HCT116 (cell line): ENCODE results near the gene ACRBP. TPM values are rescaled to one million over a fixed set of nuclear protein-coding genes. Genes with fewer than 3 reads are reported as not detected.
"Not testable (repeated sequence)": the region's sequence is repeated elsewhere in the genome, so short reads cannot be mapped to it uniquely, and the experiment has no call there.

Source experiments
- ATAC-seq: fragments of 200-7000 bp; cut with Tn5 transposase; 2 replicates; pipeline ENCODE4 v1.9.1; 2020; ENCODE audit warnings: mild to moderate bottlenecking, moderate library complexity
- BruUV-seq: library from RNA; stranded (reverse); fragments of 400-500 nt; replicated peaks from 2 replicates; lab custom pipeline; 2021; lab: Mats Ljungman, UMichigan
- CTCF ChIA-PET: fragments of 300-600 bp; sonication (Branson Sonifier 250); formaldehyde crosslinking; loops from one replicate; lab custom pipeline; 2021; ENCODE audit warnings: antibody characterized with exemption; lab: Charles Lee
- POLR2A ChIA-PET: fragments of 300-600, 350-600 bp; sonication (Branson Sonifier 250); formaldehyde crosslinking; loops from one replicate; lab custom pipeline; 2021; ENCODE audit warnings: antibody characterized with exemption; lab: Charles Lee
- RAD21 ChIA-PET, 2 experiments: fragments of 300-600 bp; sonication (Branson Sonifier 250); formaldehyde crosslinking; loops; one replicate each; lab custom pipeline; 2023; ENCODE audit warnings: low total read pairs in 2 of 2; ENCODE audit not compliant: uncharacterized antibody in 2 of 2, unreplicated experiment in 2 of 2, low non-redundant PET in 1 of 2; lab: Charles Lee
- DNase-seq: peaks from one replicate; pipeline ENCODE4 v3.0.0-alpha.2; 2010; ENCODE audit warnings: low read depth, low spot score
- H2AFZ ChIP-seq: fragments of 200-600 bp; shearing (Covaris generic), sonication (generic); 2 replicates; pipeline ENCODE4 v1.6.1; 2017; ENCODE audit warnings: low read depth, mixed run types, mixed read lengths, antibody characterized with exemption, low read length; ENCODE audit not compliant: poor library complexity, severe bottlenecking
- H3K27ac ChIP-seq: 2 replicates; pipeline ENCODE4 v1.5.1; 2012; ENCODE audit warnings: low read depth, low read length
- H3K27me3 ChIP-seq: fragments of 200-600 bp; sonication (generic); 2 replicates; pipeline ENCODE4 v1.6.1; 2016; ENCODE audit warnings: mixed run types, low read length, mixed read lengths; ENCODE audit not compliant: insufficient read depth
- H3K36me3 ChIP-seq, 2 experiments: fragments of 200-500 bp in 1 of 2; fragments of 200-600 bp in 1 of 2; sonication (Bioruptor generic) in 1 of 2; sonication (generic) in 1 of 2; 2 replicates each; pipeline versions ENCODE4 v1.5.1 to v1.6.1; 2014 to 2016; ENCODE audit warnings: low read length in 2 of 2, inconsistent platforms in 1 of 2, mixed read lengths in 1 of 2, mixed run types in 1 of 2; ENCODE audit not compliant: insufficient read depth in 2 of 2, control insufficient read depth in 1 of 2
- H3K4me1 ChIP-seq, 2 experiments: fragments of 200-600 bp in 1 of 2; sonication (generic) in 1 of 2; 2 replicates each; pipeline versions ENCODE4 v1.5.1 to v1.6.1; 2012 to 2017; ENCODE audit warnings: low read length in 2 of 2, inconsistent platforms in 1 of 2, mild to moderate bottlenecking in 1 of 2, mixed read lengths in 1 of 2, mixed run types in 1 of 2, moderate library complexity in 1 of 2; ENCODE audit not compliant: insufficient read depth in 2 of 2, control insufficient read depth in 1 of 2
- H3K4me2 ChIP-seq: fragments of 200-600 bp; sonication (generic); 2 replicates; pipeline ENCODE4 v1.6.1; 2017; ENCODE audit warnings: mixed run types, low read length, mixed read lengths
- H3K4me3 ChIP-seq, 2 experiments: fragments of 200-600 bp in 1 of 2; sonication (generic) in 1 of 2; replicated peaks in 1 of 2; 2 replicates each; pipeline ENCODE4 v1.5.1; 2011 to 2016; ENCODE audit warnings: low read length in 2 of 2, control low read depth in 1 of 2, low read depth in 1 of 2, mild to moderate bottlenecking in 1 of 2, mixed read lengths in 1 of 2, mixed run types in 1 of 2
- H3K79me2 ChIP-seq: fragments of 200-600 bp; sonication (generic); 2 replicates; pipeline ENCODE4 v1.6.1; 2017; ENCODE audit warnings: mild to moderate bottlenecking, mixed run types, low read length, moderate library complexity, mixed read lengths; ENCODE audit not compliant: insufficient read depth
- H3K9ac ChIP-seq: fragments of 200-600 bp; sonication (generic); 2 replicates; pipeline ENCODE4 v1.6.1; 2016; ENCODE audit warnings: low read length, mixed read lengths
- H3K9me2 ChIP-seq: fragments of 200-600 bp; sonication (generic), shearing (Covaris generic); 2 replicates; pipeline ENCODE4 v1.6.1; 2017; ENCODE audit warnings: mixed run types, mild to moderate bottlenecking, moderate library complexity; ENCODE audit not compliant: insufficient read depth
- H3K9me3 ChIP-seq, 2 experiments: fragments of 200-500 bp in 1 of 2; fragments of 200-600 bp in 1 of 2; sonication (Bioruptor generic) in 1 of 2; sonication (generic) in 1 of 2; 2 replicates each; pipeline ENCODE4 v1.6.1; 2014 to 2017; ENCODE audit warnings: low read length in 2 of 2, mixed read lengths in 2 of 2, inconsistent platforms in 1 of 2, low read depth in 1 of 2, mild to moderate bottlenecking in 1 of 2, mixed run types in 1 of 2, moderate library complexity in 1 of 2; ENCODE audit not compliant: control insufficient read depth in 1 of 2, insufficient read depth in 1 of 2
- H4K20me1 ChIP-seq: fragments of 200-600 bp; sonication (generic), shearing (Covaris generic); 2 replicates; pipeline ENCODE4 v1.6.1; 2017; ENCODE audit warnings: mixed run types, mild to moderate bottlenecking, moderate library complexity; ENCODE audit not compliant: insufficient read depth
- ATF3 ChIP-seq: IDR thresholded peaks from 2 replicates; pipeline ENCODE4 v1.6.1; 2012
- CBX3 ChIP-seq: IDR thresholded peaks from 2 replicates; pipeline ENCODE4 v1.6.1; 2012; ENCODE audit warnings: low read depth
- CTCF ChIP-seq, 3 experiments: fragments of 200-600 bp in 1 of 3; sonication (generic) in 1 of 3; IDR thresholded peaks in 2 of 3; conservative IDR thresholded peaks in 1 of 3; 2 replicates each; pipeline ENCODE4 v1.5.1; 2012 to 2017; ENCODE audit warnings: low read depth in 2 of 3, low read length in 2 of 3, antibody characterized with exemption in 1 of 3, borderline replicate concordance in 1 of 3, control low read depth in 1 of 3, mild to moderate bottlenecking in 1 of 3, mixed read lengths in 1 of 3, mixed run types in 1 of 3, moderate library complexity in 1 of 3; ENCODE audit not compliant: insufficient read depth in 1 of 3
- JUND ChIP-seq: IDR thresholded peaks from 2 replicates; pipeline ENCODE4 v1.6.1; 2012
- POLR2A ChIP-seq: IDR thresholded peaks from 2 replicates; pipeline ENCODE4 v1.7.0; 2011; ENCODE audit warnings: borderline replicate concordance; ENCODE audit not compliant: insufficient read depth, insufficient read length; ENCODE audit errors: extremely low read depth
- RAD21 ChIP-seq: IDR thresholded peaks from 2 replicates; pipeline ENCODE4 v1.6.1; 2012; ENCODE audit warnings: low read depth, mild to moderate bottlenecking
- REST ChIP-seq: IDR thresholded peaks from 2 replicates; pipeline ENCODE4 v1.6.1; 2012; ENCODE audit warnings: low read depth
- SP1 ChIP-seq: IDR thresholded peaks from 2 replicates; pipeline ENCODE4 v1.6.1; 2012; ENCODE audit warnings: low read depth
- ZNF274 ChIP-seq: fragments of 200-500 bp; sonication (Bioruptor generic); IDR thresholded peaks from 2 replicates; pipeline ENCODE4 v1.6.1; 2014; ENCODE audit warnings: mild to moderate bottlenecking, low read depth, low read length, inconsistent platforms
- intact Hi-C: fragments of 100-400 bp; cut with micrococcal nuclease; formaldehyde crosslinking; loops from 2 replicates; pipeline ENCODE4 v1.10.0; 2022
- total RNA-seq: library from RNA; stranded (reverse); gene quantifications from one replicate; pipeline ENCODE4 v1.2.1, GENCODE V29; 2021; ENCODE audit not compliant: unreplicated experiment

Gene ACRBP
- total RNA-seq, 1 experiment from 2014 or later: 1.0 TPM

- Histone ChIP-seq H3K79me2 (peaks cover 86% of the 10 kb centered on the region), H2AFZ (no peak overlapping the region), H3K9me2 (no peaks in the 10 kb centered on the region), H3K4me1 (peaks cover 14 to 25% of the 10 kb centered on the region in 2 experiments), H3K27me3 (no peaks in the 10 kb centered on the region), H3K27ac (no peak overlapping the region), H3K9me3 (no peaks in the 10 kb centered on the region), H3K4me2 (no peak overlapping the region), H4K20me1 (no peaks in the 10 kb centered on the region; the same call in 1 of the 2 replicates), H3K36me3 (peaks cover 51 to 73% of the 10 kb centered on the region in 2 experiments), H3K9ac (no peak overlapping the region), H3K4me3 (no peak overlapping the region)
- DNase-seq (no peak), ATAC-seq (no peak)
- ChIA-PET POLR2A (no interaction called here), CTCF (no interaction called here), RAD21 (no interaction called here)
- TF ChIP-seq ATF3: no peak
- TF ChIP-seq RAD21: no peak
- TF ChIP-seq POLR2A: no peak
- no peak for TF ChIP-seq CTCF (IDR thresholded peaks at IDR 0.05 in 2 of 3, conservative IDR thresholded peaks at IDR 0.05 in 1 of 3; ENCODE audit: borderline replicate concordance in 1 of 3, insufficient read depth in 1 of 3, low read depth in 2 of 3, low read length in 2 of 3)
- TF ChIP-seq SP1: no peak
- TF ChIP-seq ZNF274: no peak
- no peak for TF ChIP-seq JUND
- TF ChIP-seq CBX3: no peak
- TF ChIP-seq REST: no peak
- intact Hi-C loops: no loop called here
- BruUV-seq: no TSS peak
These were observed 44.7 kb downstream of the ACRBP start for GRCh38 chr12:6602526-6602925.

- DNase-seq, H3K27ac ChIP-seq, H3K9me3 ChIP-seq, H3K27me3 ChIP-seq, H3K4me3 ChIP-seq, H4K20me1 ChIP-seq, H2AFZ ChIP-seq, BruUV-seq, ATAC-seq, H3K4me2 ChIP-seq, H3K4me1 ChIP-seq, H3K9me2 ChIP-seq, intact Hi-C loops, RAD21 ChIA-PET, H3K9ac ChIP-seq: not testable (repeated sequence)
- Histone ChIP-seq H3K36me3 (peaks cover 77 to 82% of the 10 kb centered on the region in 2 experiments; a peak in 3 of 4 replicates), H3K79me2 (peaks cover 52% of the 10 kb centered on the region)
- CTCF ChIA-PET: interaction anchor here (1.3 kb wide), 1 partner anchor 19 kb away, joined by 5 read pairs; no protein-coding TSS in a partner anchor
- POLR2A ChIA-PET: interaction anchor here (1.3 kb wide), 1 partner anchor 18 kb away, joined by 3 read pairs; no protein-coding TSS in a partner anchor
These were observed 51.6 kb downstream of the ACRBP start for GRCh38 chr12:6595673-6596072.
